Measurements from ENCODE around the gene ABCB6.

GRCh38 chr2:219249203-219249980 lies 30.6 kb upstream of the ABCB6 start:
- no peak for TF ChIP-seq EZH2phosphoT487 (IDR thresholded peaks at IDR 0.05; ENCODE audit: low read depth, severe bottlenecking, unreplicated experiment)
- TF ChIP-seq, protein P1, sequence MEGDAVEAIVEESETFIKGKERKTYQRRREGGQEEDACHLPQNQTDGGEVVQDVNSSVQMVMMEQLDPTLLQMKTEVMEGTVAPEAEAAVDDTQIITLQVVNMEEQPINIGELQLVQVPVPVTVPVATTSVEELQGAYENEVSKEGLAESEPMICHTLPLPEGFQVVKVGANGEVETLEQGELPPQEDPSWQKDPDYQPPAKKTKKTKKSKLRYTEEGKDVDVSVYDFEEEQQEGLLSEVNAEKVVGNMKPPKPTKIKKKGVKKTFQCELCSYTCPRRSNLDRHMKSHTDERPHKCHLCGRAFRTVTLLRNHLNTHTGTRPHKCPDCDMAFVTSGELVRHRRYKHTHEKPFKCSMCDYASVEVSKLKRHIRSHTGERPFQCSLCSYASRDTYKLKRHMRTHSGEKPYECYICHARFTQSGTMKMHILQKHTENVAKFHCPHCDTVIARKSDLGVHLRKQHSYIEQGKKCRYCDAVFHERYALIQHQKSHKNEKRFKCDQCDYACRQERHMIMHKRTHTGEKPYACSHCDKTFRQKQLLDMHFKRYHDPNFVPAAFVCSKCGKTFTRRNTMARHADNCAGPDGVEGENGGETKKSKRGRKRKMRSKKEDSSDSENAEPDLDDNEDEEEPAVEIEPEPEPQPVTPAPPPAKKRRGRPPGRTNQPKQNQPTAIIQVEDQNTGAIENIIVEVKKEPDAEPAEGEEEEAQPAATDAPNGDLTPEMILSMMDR (IDR thresholded peaks at IDR 0.05; ENCODE audit: poor library complexity) = no peak

Data from hepatocyte (in vitro differentiated cells).